GM18870 (cell line): Measurements from ENCODE around the gene TNRC18.

Source experiments
- ATAC-seq: cut with Tn5 transposase; IDR thresholded peaks from one replicate; pipeline ENCODE4 v1.9.1; 2021; ENCODE audit warnings: moderate library complexity; ENCODE audit not compliant: unreplicated experiment

TNRC18 gene

GRCh38 chr7:5408777-5409176 lies 14.9 kb downstream of the TNRC18 start:
- no peak for ATAC-seq

- ATAC-seq, result no peak
These were observed 16.4 kb downstream of the TNRC18 start for GRCh38 chr7:5406957-5407945.

- ATAC-seq, result no peak
These were observed 19.2 kb downstream of the TNRC18 start for GRCh38 chr7:5404421-5404826.

GRCh38 chr7:5403442-5403841 lies 20.2 kb downstream of the TNRC18 start:
- ATAC-seq, result no peak

GRCh38 chr7:5397736-5398135 lies 25.9 kb downstream of the TNRC18 start:
- peak; percentile 10 for ATAC-seq

GRCh38 chr7:5396999-5397663 lies 26.5 kb downstream of the TNRC18 start:
- ATAC-seq, result peak; percentile 63

GRCh38 chr7:5396542-5396941 lies 27.1 kb downstream of the TNRC18 start:
- ATAC-seq, result peak; percentile 34

- no peak for ATAC-seq
These were observed 28.4 kb downstream of the TNRC18 start for GRCh38 chr7:5395246-5395645.

- no peak for ATAC-seq
These were observed 29.1 kb downstream of the TNRC18 start for GRCh38 chr7:5394264-5395105.

- no peak for ATAC-seq
These were observed 29.9 kb downstream of the TNRC18 start for GRCh38 chr7:5393748-5394147.

GRCh38 chr7:5393328-5393727 lies 30.3 kb downstream of the TNRC18 start:
- ATAC-seq, result no peak

GRCh38 chr7:5390918-5391317 lies 32.7 kb downstream of the TNRC18 start:
- ATAC-seq, result no peak

- no peak for ATAC-seq
These were observed 34.7 kb downstream of the TNRC18 start for GRCh38 chr7:5388905-5389433.

- ATAC-seq, result no peak
These were observed 35.2 kb downstream of the TNRC18 start for GRCh38 chr7:5388273-5388901.

- ATAC-seq, result no peak
These were observed 35.9 kb downstream of the TNRC18 start for GRCh38 chr7:5387711-5388245.

- ATAC-seq, result no peak
These were observed 39.0 kb downstream of the TNRC18 start for GRCh38 chr7:5384618-5385017.

GRCh38 chr7:5383314-5384098 lies 40.1 kb downstream of the TNRC18 start:
- ATAC-seq, result no peak

- ATAC-seq, result no peak
These were observed 41.2 kb downstream of the TNRC18 start for GRCh38 chr7:5382281-5382892.
